ENCODE measurements around the gene ZNF853.

The ZNF853 gene

GRCh38 chr7:6588566-6588965 lies 26.8 kb upstream of the ZNF853 start:
- TF ChIP-seq FOXP2 (optimal IDR thresholded peaks at IDR 0.05; ENCODE audit: borderline replicate concordance, extremely low read depth, extremely low read length, insufficient read depth) (no peak), TAF1 (IDR thresholded peaks at IDR 0.05; ENCODE audit: borderline replicate concordance, insufficient read depth, low read length) (no peak), POLR2AphosphoS5 (IDR thresholded peaks at IDR 0.05; ENCODE audit: low read depth, low read length) (no peak), SIN3A (IDR thresholded peaks at IDR 0.05; ENCODE audit: borderline replicate concordance, insufficient read depth, low read length) (no peak), REST (IDR thresholded peaks at IDR 0.05; ENCODE audit: insufficient read depth in 1 of 2, low read depth in 2 of 2, low read length in 2 of 2) (no peak)

DNA sequence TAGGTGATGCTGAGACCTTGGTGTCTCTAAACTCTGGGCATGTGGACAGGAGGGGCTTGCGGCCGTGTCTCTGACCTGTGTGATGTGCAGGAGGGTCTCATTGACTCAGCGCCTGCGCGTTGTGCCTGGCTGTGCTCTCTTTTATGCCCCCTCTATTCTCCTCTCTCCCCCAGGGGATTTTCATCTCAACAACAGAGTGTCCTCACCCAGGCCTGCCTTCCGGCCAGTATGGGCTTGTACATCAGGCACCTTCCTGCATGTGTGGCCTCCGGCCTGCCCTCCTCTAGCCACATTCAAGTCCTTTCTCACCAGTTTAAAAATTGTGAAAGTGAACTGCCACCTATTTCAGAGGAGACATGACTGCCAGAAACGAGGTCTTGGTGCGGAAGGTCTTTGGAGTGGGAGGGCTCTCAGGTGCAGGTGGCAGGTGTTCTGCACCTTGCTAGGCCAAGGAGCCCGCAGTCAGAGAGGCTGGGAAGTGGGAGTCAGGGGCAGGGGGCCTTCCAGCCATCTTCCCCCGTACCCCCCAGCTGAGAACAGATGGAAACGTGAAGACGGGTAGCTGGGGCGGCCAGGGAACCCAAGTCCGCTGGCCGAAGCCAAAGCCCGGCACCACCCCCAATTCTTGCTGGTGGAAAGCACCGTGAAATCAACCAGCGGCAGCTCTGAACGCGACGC lies 26.1 kb upstream of the ZNF853 start:
- TF ChIP-seq SIN3A (IDR thresholded peaks at IDR 0.05; ENCODE audit: borderline replicate concordance, insufficient read depth, low read length) (no peak), POLR2AphosphoS5 (IDR thresholded peaks at IDR 0.05; ENCODE audit: low read depth, low read length) (no peak), REST (IDR thresholded peaks at IDR 0.05; ENCODE audit: insufficient read depth in 1 of 2, low read depth in 2 of 2, low read length in 2 of 2) (no peak), TAF1 (IDR thresholded peaks at IDR 0.05; ENCODE audit: borderline replicate concordance, insufficient read depth, low read length) (no peak), FOXP2 (optimal IDR thresholded peaks at IDR 0.05; ENCODE audit: borderline replicate concordance, extremely low read depth, extremely low read length, insufficient read depth) (no peak)

DNA sequence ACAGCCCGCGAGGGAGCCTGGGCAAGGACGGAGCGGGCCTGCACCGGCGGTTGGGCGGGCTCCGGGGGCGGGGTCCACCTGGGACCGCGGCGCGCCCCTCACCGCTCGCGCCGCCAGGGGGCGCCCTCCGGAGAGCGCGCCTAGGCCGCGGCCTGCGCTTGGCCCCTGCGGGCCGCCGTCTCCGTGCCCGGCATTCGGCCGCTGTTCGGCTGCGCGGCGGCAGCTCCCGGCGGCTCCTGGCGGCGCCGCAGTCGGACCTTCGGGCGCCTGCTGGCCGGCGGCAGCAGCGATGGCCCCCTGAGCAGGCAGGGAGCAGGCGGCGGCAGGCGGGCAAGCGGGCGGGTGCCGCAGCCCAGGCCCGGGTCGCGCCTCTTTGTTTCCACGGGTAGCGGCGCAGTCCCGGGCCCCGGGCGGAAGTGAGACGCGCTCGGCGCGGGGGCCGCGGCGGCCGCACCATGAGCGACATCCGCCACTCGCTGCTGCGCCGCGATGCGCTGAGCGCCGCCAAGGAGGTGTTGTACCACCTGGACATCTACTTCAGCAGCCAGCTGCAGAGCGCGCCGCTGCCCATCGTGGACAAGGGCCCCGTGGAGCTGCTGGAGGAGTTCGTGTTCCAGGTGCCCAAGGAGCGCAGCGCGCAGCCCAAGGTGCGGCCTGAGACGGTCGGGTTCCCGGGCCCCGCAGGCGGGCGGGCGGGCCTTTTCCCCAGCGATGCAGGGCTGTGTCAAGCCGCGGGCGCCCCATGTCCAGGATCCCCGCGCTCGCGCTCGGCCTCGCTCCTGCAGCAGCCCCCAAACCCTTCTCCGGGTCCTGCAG lies 25.4 kb upstream of the ZNF853 start, which contains the start of gene INTS15:
TSS of gene INTS15 (plus strand) at position 193 of the 816 bp plus-strand sequence. CDS start at position 456, 263 bp downstream.
- TF ChIP-seq TAF1 (IDR thresholded peaks at IDR 0.05; ENCODE audit: borderline replicate concordance, insufficient read depth, low read length) (peak; percentile 76; the same call in 1 of the 2 replicates), REST (IDR thresholded peaks at IDR 0.05; ENCODE audit: insufficient read depth in 1 of 2, low read depth in 2 of 2, low read length in 2 of 2) (no peak), FOXP2 (optimal IDR thresholded peaks at IDR 0.05; ENCODE audit: borderline replicate concordance, extremely low read depth, extremely low read length, insufficient read depth) (peak; percentile 53), POLR2AphosphoS5 (IDR thresholded peaks at IDR 0.05; ENCODE audit: low read depth, low read length) (peak; percentile 67), SIN3A (IDR thresholded peaks at IDR 0.05; ENCODE audit: borderline replicate concordance, insufficient read depth, low read length) (no peak)

- no peak for TF ChIP-seq SIN3A (IDR thresholded peaks at IDR 0.05; ENCODE audit: borderline replicate concordance, insufficient read depth, low read length)
- TF ChIP-seq FOXP2 (optimal IDR thresholded peaks at IDR 0.05; ENCODE audit: borderline replicate concordance, extremely low read depth, extremely low read length, insufficient read depth) = no peak
- no peak for TF ChIP-seq REST (IDR thresholded peaks at IDR 0.05; ENCODE audit: insufficient read depth in 1 of 2, low read depth in 2 of 2, low read length in 2 of 2)
- no peak for TF ChIP-seq TAF1 (IDR thresholded peaks at IDR 0.05; ENCODE audit: borderline replicate concordance, insufficient read depth, low read length)
- TF ChIP-seq POLR2AphosphoS5 (IDR thresholded peaks at IDR 0.05; ENCODE audit: low read depth, low read length) = no peak
These were observed 24.7 kb upstream of the ZNF853 start for GRCh38 chr7:6590645-6591110.

Data from PFSK-1 (cell line).